Suprapubic skin (tissue), 3 donors: ENCODE measurements around the gene PDE3A.

ENCODE experiments used
- EP300 ChIP-seq: sonication (generic); formaldehyde crosslinking; IDR thresholded peaks from one replicate; pipeline ENCODE4 v1.6.1; 2017; ENCODE audit warnings: antibody characterized with exemption
- POLR2A ChIP-seq, 2 donors: fragments of 450-650 bp; IDR thresholded peaks; one replicate each; pipeline ENCODE4 v1.6.1; 2017; ENCODE audit warnings: antibody characterized with exemption in 2 of 2, mild to moderate bottlenecking in 2 of 2, moderate library complexity in 2 of 2
- TF ChIP-seq, protein P1 (sequence below), 2 donors: fragments of 200-600 bp in 1 of 2; fragments of 450-650 bp in 1 of 2; sonication (generic) in 1 of 2; IDR thresholded peaks; one replicate each; pipeline ENCODE4 v1.5.1; 2016 to 2019; ENCODE audit warnings: antibody characterized with exemption in 2 of 2, mild to moderate bottlenecking in 1 of 2, moderate library complexity in 1 of 2

DNA sequence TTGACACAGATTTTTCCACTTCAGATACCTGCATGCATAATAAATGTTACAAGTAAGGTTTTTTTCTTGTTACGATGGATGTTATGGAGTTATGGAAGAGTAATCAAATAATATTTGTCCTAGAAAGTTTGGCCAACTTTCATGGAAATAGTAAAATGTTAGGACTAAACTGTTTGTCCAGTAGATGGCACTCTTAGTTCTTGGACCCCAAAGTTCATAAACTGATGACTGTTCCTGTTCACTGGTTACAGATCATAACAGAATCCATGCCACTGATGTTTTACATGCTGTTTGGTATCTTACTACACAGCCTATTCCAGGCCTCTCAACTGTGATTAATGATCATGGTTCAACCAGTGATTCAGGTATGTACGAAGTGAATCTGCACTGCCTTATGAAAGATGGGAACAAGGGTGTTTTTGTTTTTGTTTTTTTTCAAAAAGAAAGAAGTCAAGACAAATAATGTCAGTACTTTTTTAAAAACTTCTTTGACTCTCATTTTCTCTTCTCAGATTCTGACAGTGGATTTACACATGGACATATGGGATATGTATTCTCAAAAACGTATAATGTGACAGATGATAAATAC is 278.0 kb downstream of the PDE3A start:
- TF ChIP-seq POLR2A (IDR thresholded peaks at IDR 0.05) (no peak), EP300 (no peak)
- TF ChIP-seq, protein P1, sequence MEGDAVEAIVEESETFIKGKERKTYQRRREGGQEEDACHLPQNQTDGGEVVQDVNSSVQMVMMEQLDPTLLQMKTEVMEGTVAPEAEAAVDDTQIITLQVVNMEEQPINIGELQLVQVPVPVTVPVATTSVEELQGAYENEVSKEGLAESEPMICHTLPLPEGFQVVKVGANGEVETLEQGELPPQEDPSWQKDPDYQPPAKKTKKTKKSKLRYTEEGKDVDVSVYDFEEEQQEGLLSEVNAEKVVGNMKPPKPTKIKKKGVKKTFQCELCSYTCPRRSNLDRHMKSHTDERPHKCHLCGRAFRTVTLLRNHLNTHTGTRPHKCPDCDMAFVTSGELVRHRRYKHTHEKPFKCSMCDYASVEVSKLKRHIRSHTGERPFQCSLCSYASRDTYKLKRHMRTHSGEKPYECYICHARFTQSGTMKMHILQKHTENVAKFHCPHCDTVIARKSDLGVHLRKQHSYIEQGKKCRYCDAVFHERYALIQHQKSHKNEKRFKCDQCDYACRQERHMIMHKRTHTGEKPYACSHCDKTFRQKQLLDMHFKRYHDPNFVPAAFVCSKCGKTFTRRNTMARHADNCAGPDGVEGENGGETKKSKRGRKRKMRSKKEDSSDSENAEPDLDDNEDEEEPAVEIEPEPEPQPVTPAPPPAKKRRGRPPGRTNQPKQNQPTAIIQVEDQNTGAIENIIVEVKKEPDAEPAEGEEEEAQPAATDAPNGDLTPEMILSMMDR (IDR thresholded peaks at IDR 0.05): peak in 1 of 2 donors; percentile 26
